DND-41 (cell line): Measurements from ENCODE around the gene LRRC51.

ENCODE experiments used
- ATAC-seq: fragments of 200-7000 bp; cut with Tn5 transposase; 3 replicates; pipeline ENCODE4 v1.9.1; 2021; ENCODE audit warnings: low read depth; ENCODE audit not compliant: insufficient read depth
- DNase-seq: peaks from one replicate; pipeline ENCODE4 v3.0.0-alpha.2; 2020
- H2AFZ ChIP-seq: 2 replicates; pipeline ENCODE4 v1.6.0; 2012; ENCODE audit warnings: low read depth, low read length
- H3K27ac ChIP-seq: 2 replicates; pipeline ENCODE4 v1.5.1; 2012; ENCODE audit warnings: low read length, inconsistent platforms
- H3K27me3 ChIP-seq: fragments of 200-600 bp; sonication (generic); 2 replicates; pipeline ENCODE4 v1.6.0; 2012; ENCODE audit warnings: low read length, mild to moderate bottlenecking, inconsistent platforms; ENCODE audit not compliant: insufficient read depth, poor library complexity
- H3K36me3 ChIP-seq: 2 replicates; pipeline ENCODE4 v1.5.1; 2012; ENCODE audit warnings: low read length, inconsistent platforms; ENCODE audit not compliant: insufficient read depth
- H3K4me1 ChIP-seq: 2 replicates; pipeline ENCODE4 v1.5.1; 2012; ENCODE audit warnings: mild to moderate bottlenecking, low read length; ENCODE audit not compliant: insufficient read depth
- H3K4me2 ChIP-seq: 2 replicates; pipeline ENCODE4 v1.6.0; 2012; ENCODE audit warnings: mild to moderate bottlenecking, moderate library complexity, low read length, inconsistent platforms; ENCODE audit not compliant: insufficient read depth
- H3K4me3 ChIP-seq, 2 experiments: fragments of 200-600 bp in 1 of 2; shearing (Covaris generic) in 1 of 2; 2 replicates each; pipeline ENCODE4 v1.5.1; 2012 to 2016; ENCODE audit warnings: inconsistent platforms in 2 of 2, low read length in 2 of 2, mild to moderate bottlenecking in 2 of 2, low read depth in 1 of 2, moderate library complexity in 1 of 2
- H3K79me2 ChIP-seq: 2 replicates; pipeline ENCODE4 v1.6.0; 2012; ENCODE audit warnings: low read length, inconsistent platforms; ENCODE audit not compliant: insufficient read depth
- H3K9ac ChIP-seq: 2 replicates; pipeline ENCODE4 v1.6.0; 2012; ENCODE audit warnings: low read depth, mild to moderate bottlenecking, inconsistent platforms, low read length, moderate library complexity
- H3K9me3 ChIP-seq: 2 replicates; pipeline ENCODE4 v1.5.1; 2012; ENCODE audit warnings: low read length, moderate library complexity, mild to moderate bottlenecking, inconsistent platforms; ENCODE audit not compliant: insufficient read depth, severe bottlenecking
- H4K20me1 ChIP-seq: 2 replicates; pipeline ENCODE4 v1.6.0; 2012; ENCODE audit warnings: low read length; ENCODE audit not compliant: insufficient read depth
- CTCF ChIP-seq: IDR thresholded peaks from 2 replicates; pipeline ENCODE4 v1.5.1; 2012; ENCODE audit warnings: borderline replicate concordance, low read length, moderate library complexity, mild to moderate bottlenecking; ENCODE audit not compliant: poor library complexity, severe bottlenecking; ENCODE audit errors: extremely low read depth
- EZH2 ChIP-seq: IDR thresholded peaks from 3 replicates; pipeline ENCODE4 v1.6.1; 2012; ENCODE audit warnings: borderline replicate concordance, low read depth, mild to moderate bottlenecking, moderate library complexity, low read length, inconsistent platforms; ENCODE audit not compliant: severe bottlenecking

Gene LRRC51

DNA sequence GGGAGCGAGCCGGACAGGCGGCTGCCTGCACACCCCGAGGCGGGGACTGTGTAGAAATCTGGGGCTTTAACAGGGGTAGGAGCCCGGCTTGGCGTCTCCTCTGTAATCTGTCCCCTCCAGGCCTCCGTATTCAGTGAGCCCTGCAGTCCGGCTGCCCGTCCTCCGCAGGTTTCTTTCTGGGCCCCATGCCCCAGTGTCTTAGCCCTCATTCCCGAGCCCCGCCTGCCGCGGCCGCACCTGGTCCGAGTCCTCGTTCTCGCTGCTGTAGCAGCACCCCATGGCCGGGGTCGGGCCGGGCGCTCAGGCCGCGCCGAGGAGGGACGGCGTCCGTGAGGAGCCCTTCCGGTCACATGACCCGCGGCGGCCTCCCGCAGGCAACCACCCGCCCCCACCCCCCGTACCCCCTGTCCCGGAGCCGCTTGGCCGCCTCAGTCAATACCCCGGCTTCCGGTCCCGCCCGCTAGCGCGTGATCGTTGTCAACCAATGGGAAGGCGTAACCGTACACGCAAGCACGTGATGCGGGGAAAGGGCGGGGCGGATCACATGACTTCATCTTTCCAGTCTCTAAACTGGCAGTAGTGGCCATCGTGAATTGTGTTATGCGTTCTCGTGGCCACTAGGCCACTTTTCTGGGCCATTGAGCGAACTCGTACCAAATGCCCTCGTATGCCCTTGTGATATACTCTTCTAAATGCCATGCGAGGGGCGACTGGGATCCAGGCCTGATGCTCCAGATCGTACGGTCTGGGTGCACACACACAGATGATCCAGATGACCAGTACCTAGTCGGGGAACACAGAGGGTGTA is 22.5 kb downstream of the LRRC51 start, which contains the start of gene LAMTOR1:
Gene LAMTOR1 (minus strand): TSS at position 352 of the 808 bp plus-strand sequence. CDS start 73 bp downstream, at position 279.
- peaks cover 42% of the 10 kb centered on the region for H3K36me3 ChIP-seq
- H3K4me1 ChIP-seq = peaks cover 38% of the 10 kb centered on the region
- H2AFZ ChIP-seq = peak within 1 kb of the TSS; percentile 91
- H3K4me2 ChIP-seq = peak within 1 kb of the TSS; percentile 88
- H4K20me1 ChIP-seq = 0 out of 2 replicates have a peak, but pooled peaks cover 2% of the 10 kb centered on the region
- peak; percentile 95 for ATAC-seq
- peak within 1 kb of the TSS; percentile 95 for H3K27ac ChIP-seq
- peak within 1 kb of the TSS; percentile 96 for H3K9ac ChIP-seq
- peak; percentile 98 for DNase-seq
- H3K4me3 ChIP-seq = peak within 1 kb of the TSS; percentile 90 to 91
- H3K9me3 ChIP-seq = no peaks in the 10 kb centered on the region
- TF ChIP-seq CTCF = peak; percentile 48
- TF ChIP-seq EZH2 = no peak
- peaks cover 44% of the 10 kb centered on the region for H3K79me2 ChIP-seq
- no peaks in the 10 kb centered on the region for H3K27me3 ChIP-seq

DNA sequence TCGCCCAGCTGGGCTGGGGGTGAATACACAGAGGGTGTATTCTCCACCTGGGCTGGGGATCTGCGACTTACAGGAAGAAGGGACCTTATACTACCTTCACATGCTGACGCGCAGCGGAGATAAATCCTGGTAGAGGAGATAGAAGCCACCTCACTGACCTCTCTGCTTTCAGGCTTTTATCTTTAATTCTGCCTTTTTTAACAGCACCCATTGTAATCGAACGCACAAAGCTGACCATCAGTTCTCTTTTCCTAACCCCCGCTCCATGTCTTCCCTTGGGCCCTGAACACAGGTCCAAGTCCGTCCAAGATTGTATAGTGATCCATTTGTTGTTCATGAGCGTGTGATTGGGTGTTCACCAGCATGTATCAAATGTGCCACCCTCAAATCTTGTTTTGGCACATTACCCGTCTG is 23.1 kb downstream of the LRRC51 start:
- Histone ChIP-seq H4K20me1 (0 out of 2 replicates have a peak, but pooled peaks cover 2% of the 10 kb centered on the region), H3K36me3 (peaks cover 42% of the 10 kb centered on the region), H3K9me3 (no peaks in the 10 kb centered on the region), H3K4me1 (peaks cover 38% of the 10 kb centered on the region), H3K9ac (peak overlapping the region; percentile 96), H3K27me3 (no peaks in the 10 kb centered on the region), H3K27ac (peak overlapping the region; percentile 92), H3K79me2 (peaks cover 44% of the 10 kb centered on the region), H3K4me3 (peak overlapping the region in 1 of 2 experiments; percentile 91; a peak in 3 of 4 replicates), H3K4me2 (peak overlapping the region; percentile 88), H2AFZ (peak overlapping the region; percentile 91)
- DNase-seq = no peak
- ATAC-seq = no peak
- TF ChIP-seq EZH2 (no peak), CTCF (no peak)

DNA sequence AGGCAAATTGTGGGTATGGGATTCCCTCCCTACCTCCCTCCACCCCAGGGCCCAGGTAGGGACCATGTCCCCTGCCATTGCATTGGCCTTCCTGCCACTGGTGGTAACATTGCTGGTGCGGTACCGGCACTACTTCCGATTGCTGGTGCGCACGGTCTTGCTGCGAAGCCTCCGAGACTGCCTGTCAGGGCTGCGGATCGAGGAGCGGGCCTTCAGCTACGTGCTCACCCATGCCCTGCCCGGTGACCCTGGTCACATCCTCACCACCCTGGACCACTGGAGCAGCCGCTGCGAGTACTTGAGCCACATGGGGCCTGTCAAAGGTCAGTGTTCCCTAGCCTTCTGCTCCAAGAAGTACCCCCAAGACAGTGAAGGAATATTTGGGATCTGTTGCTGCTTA is 25.2 kb downstream of the LRRC51 start, which contains the start of gene TOMT:
Gene TOMT (plus strand): TSS at position 37 of the 400 bp plus-strand sequence. CDS start 28 bp downstream, at position 65.
- Histone ChIP-seq H4K20me1 (no peaks in the 10 kb centered on the region), H3K9ac (no peak within 1 kb of the TSS), H3K79me2 (peaks cover 26% of the 10 kb centered on the region), H3K36me3 (peaks cover 42% of the 10 kb centered on the region), H3K4me3 (no peak within 1 kb of the TSS), H3K4me1 (peaks cover 33% of the 10 kb centered on the region), H3K9me3 (no peaks in the 10 kb centered on the region), H2AFZ (no peak within 1 kb of the TSS), H3K4me2 (no peak within 1 kb of the TSS), H3K27ac (no peak within 1 kb of the TSS), H3K27me3 (no peaks in the 10 kb centered on the region)
- DNase-seq = no peak
- TF ChIP-seq CTCF (no peak), EZH2 (no peak)
- no peak for ATAC-seq
